Ovary (tissue), 3 donors: ENCODE data around the gene ST8SIA6.

Experiments
- POLR2A ChIP-seq: fragments of 450-650 bp; IDR thresholded peaks from one replicate; pipeline ENCODE4 v1.6.1; 2017; ENCODE audit warnings: antibody characterized with exemption, mild to moderate bottlenecking, moderate library complexity
- TF ChIP-seq, protein P1 (sequence below), 3 donors: fragments of 450-650 bp in 2 of 3; fragments of 200-600 bp in 1 of 3; IDR thresholded peaks; one replicate each; pipeline versions ENCODE4 v1.5.1 to v1.8.0; 2016 to 2022; ENCODE audit warnings: antibody characterized with exemption in 3 of 3, mild to moderate bottlenecking in 1 of 3
- donor health status: DM: no; HTN: no; CAD: no.

DNA sequence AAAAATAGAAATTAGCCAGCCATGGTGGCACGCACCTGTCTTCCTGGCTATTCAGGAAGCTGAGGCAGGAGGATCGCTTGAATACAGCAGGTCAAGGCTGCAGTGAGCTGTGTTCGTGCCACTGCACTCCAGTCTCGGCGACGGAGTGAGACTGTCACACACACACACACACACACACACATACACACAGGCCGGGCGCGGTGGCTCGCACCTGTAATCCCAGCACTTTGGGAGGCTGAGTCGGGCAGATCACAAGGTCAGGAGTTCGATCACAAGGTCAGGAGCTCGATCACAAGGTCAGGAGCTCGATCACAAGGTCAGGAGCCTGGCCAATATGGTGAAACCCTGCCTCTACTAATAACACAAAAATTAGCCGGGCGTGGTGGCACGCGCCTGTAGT lies 68.4 kb downstream of the ST8SIA6 start:
- TF ChIP-seq, protein P1, sequence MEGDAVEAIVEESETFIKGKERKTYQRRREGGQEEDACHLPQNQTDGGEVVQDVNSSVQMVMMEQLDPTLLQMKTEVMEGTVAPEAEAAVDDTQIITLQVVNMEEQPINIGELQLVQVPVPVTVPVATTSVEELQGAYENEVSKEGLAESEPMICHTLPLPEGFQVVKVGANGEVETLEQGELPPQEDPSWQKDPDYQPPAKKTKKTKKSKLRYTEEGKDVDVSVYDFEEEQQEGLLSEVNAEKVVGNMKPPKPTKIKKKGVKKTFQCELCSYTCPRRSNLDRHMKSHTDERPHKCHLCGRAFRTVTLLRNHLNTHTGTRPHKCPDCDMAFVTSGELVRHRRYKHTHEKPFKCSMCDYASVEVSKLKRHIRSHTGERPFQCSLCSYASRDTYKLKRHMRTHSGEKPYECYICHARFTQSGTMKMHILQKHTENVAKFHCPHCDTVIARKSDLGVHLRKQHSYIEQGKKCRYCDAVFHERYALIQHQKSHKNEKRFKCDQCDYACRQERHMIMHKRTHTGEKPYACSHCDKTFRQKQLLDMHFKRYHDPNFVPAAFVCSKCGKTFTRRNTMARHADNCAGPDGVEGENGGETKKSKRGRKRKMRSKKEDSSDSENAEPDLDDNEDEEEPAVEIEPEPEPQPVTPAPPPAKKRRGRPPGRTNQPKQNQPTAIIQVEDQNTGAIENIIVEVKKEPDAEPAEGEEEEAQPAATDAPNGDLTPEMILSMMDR (IDR thresholded peaks at IDR 0.05) = no peak
- no peak for TF ChIP-seq POLR2A
